ENCODE measurements around the gene DGCR6L.
"Not testable (repeated sequence)": the region's sequence is repeated elsewhere in the genome, so short reads cannot be mapped to it uniquely, and the experiment has no call there.

Gene DGCR6L

GRCh38 chr22:20280866-20281265 lies 39.0 kb downstream of the DGCR6L start:
- no peaks in the 10 kb centered on the region for H3K9me3 Mint-ChIP-seq
- no peaks in the 10 kb centered on the region for H3K27me3 Mint-ChIP-seq
- no peak overlapping the region for H3K4me3 Mint-ChIP-seq
- no peak overlapping the region for H3K27ac Mint-ChIP-seq (ENCODE audit: low read depth)
- H3K36me3 Mint-ChIP-seq (ENCODE audit: insufficient read depth), result no peaks in the 10 kb centered on the region
- H3K4me1 Mint-ChIP-seq, result peaks cover 5% of the 10 kb centered on the region
- DNase-seq (ENCODE audit: low spot score in 2 of 2) (no peak), ATAC-seq (replicated peaks; ENCODE audit: extremely low read depth, poor library complexity, severe bottlenecking) (no peak)

DNA sequence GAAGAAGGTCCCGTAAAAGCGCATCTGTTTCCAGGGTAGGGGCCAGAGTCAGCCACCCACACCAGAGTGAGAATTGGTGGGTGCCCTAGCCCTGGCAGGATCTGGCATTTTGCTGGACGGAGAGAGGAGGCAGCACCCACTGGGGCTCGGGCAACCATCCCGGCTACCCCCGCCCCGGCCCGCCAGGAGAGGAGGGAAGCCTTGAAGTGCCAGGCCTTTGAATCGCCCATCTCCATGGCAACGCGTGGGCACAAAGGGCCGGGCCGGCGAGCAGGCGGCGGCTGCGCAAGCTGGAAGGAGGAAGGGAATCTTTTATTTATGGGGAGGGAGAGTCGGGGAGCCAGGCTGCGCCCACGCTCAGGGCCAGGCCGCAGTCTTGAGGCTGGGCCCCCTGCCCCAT lies 39.7 kb downstream of the DGCR6L start:
- not testable (repeated sequence) for ATAC-seq (replicated peaks; ENCODE audit: extremely low read depth, poor library complexity, severe bottlenecking); H3K36me3 Mint-ChIP-seq (ENCODE audit: insufficient read depth); H3K9me3 Mint-ChIP-seq; H3K27ac Mint-ChIP-seq (ENCODE audit: low read depth); H3K4me3 Mint-ChIP-seq; DNase-seq (ENCODE audit: low spot score in 2 of 2); H3K27me3 Mint-ChIP-seq; H3K4me1 Mint-ChIP-seq

DNA sequence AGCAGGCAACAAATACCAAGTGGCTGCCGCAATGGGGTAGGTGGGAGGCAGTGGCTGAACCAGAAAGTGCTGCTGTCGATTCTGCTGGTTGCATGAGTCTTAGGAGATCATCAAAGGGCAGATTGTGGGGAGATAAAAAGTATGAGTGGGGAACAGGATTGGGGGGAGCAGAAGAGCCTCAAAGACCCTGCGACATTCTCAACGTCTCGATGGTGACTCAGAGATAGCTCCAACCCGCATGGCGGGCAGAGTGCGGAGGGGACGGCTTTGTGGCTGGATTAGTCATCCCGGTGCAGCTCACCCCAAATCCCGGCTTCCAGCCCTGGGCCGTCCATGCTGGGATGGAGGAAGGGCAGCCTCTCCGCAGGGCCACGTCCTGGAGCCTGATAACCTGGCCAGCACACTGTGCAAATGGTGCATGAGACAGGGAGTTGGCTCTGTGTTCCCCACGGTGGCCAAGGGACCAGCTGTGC lies 40.2 kb downstream of the DGCR6L start:
- Mint-ChIP-seq H3K9me3 (no peaks in the 10 kb centered on the region), H3K27ac (ENCODE audit: low read depth) (no peak overlapping the region), H3K27me3 (no peaks in the 10 kb centered on the region), H3K4me3 (no peak overlapping the region), H3K36me3 (ENCODE audit: insufficient read depth) (no peaks in the 10 kb centered on the region), H3K4me1 (peaks cover 5% of the 10 kb centered on the region)
- no peak for ATAC-seq (replicated peaks; ENCODE audit: extremely low read depth, poor library complexity, severe bottlenecking)
- no peak for DNase-seq (ENCODE audit: low spot score in 2 of 2)

DNA sequence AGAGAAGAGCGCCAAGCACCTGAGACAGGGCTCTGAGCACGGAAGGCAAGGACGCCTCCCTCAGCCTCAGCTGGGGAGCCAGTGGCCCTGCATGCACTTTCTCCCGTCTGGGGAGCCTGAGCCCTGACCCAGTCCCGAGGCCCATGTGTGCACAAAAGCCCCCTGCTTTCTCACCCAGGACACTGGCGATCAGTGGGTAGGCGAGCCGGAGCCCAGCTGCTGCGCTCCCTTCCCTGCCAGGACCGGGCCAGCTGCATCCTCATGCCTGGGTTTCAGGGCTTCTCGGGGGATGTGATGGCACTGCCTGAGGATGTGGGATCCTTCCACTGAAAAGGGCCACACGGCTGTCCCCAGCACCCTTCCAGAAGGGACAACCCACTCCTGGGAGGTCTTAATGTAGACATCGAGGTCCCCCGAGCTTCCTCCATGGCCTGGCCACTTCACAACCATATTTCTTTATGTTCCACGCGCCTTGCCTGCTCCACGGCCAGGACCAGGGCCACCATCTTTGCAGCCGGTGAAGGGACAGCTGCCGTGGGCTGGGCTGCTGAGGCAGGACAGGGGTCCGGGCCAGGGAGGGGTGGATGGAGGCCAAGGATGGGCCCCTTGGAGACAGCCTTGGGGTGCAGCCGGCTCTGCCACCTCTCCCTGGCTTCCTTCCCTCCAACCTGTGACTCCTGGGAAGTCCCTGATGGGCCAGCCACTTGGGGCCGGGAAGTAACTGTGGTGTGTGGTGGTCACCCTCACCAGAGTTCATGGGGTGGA lies 41.0 kb downstream of the DGCR6L start:
- DNase-seq (ENCODE audit: low spot score in 2 of 2); H3K4me3 Mint-ChIP-seq; H3K4me1 Mint-ChIP-seq; ATAC-seq (replicated peaks; ENCODE audit: extremely low read depth, poor library complexity, severe bottlenecking); H3K36me3 Mint-ChIP-seq (ENCODE audit: insufficient read depth); H3K27ac Mint-ChIP-seq (ENCODE audit: low read depth); H3K27me3 Mint-ChIP-seq; H3K9me3 Mint-ChIP-seq: not testable (repeated sequence)

DNA sequence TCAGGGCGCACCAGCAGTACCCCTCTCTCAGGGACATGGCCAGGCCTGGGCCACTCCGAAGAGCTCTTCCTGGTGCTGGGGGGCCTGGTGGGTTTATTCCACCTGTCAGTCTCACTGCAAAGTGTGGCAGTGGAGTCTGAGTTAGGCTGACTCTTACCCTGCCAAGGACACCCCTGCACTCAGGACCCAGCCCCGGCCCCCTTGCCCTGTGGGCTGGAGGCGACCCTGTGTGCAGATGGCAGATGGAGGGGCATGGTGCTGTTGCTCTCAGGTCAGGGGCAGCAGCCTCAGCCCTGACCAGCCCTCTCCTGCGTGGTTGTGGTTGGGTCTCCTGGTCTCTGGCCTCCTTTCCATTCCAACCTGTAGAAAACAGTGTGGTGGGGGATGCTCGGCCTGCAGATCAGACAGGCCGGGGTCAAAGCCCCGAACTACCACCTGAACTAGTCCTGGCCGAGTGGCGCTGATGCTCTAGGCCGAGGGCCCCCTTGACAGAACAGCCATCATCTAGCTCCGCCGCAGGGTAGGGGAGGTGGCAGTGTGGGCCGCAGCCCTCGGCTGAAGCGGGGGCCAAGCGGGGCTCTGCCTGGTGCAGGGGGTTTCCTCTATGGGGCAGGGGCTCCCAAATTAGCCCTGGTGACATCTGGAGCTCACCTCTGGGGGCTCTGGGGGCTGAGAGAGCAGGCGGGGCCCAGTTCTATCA lies 41.8 kb downstream of the DGCR6L start:
- H3K27ac Mint-ChIP-seq (ENCODE audit: low read depth); H3K36me3 Mint-ChIP-seq (ENCODE audit: insufficient read depth); H3K4me1 Mint-ChIP-seq; H3K27me3 Mint-ChIP-seq; H3K9me3 Mint-ChIP-seq; ATAC-seq (replicated peaks; ENCODE audit: extremely low read depth, poor library complexity, severe bottlenecking); DNase-seq (ENCODE audit: low spot score in 2 of 2); H3K4me3 Mint-ChIP-seq: not testable (repeated sequence)

DNA sequence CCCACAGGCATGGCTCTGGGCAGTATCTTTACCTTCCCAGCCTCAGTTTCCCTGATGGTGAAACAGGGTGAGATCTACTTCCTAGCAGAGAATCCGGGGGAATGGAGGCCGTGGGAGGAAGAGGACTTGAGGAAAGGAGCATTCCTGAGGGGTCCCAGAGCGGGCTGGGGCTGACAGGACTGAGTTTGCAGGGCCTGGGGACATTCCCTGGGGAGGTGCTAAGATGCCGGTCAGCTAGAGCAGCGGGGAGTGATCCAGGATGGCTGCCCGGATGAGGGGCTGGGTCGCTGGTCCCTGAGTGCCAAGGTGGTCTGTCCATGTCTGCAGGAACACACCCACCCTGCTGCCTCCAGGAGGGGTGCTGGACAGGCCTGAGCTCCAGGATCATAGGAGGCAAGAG lies 43.4 kb downstream of the DGCR6L start:
- Mint-ChIP-seq H3K27ac (ENCODE audit: low read depth) (peak overlapping the region; percentile 70), H3K4me1 (peaks cover 5% of the 10 kb centered on the region), H3K4me3 (no peak overlapping the region), H3K9me3 (no peaks in the 10 kb centered on the region), H3K27me3 (no peaks in the 10 kb centered on the region), H3K36me3 (ENCODE audit: insufficient read depth) (no peaks in the 10 kb centered on the region)
- DNase-seq (ENCODE audit: low spot score in 2 of 2), result no peak
- ATAC-seq (replicated peaks; ENCODE audit: extremely low read depth, poor library complexity, severe bottlenecking), result no peak

DNA sequence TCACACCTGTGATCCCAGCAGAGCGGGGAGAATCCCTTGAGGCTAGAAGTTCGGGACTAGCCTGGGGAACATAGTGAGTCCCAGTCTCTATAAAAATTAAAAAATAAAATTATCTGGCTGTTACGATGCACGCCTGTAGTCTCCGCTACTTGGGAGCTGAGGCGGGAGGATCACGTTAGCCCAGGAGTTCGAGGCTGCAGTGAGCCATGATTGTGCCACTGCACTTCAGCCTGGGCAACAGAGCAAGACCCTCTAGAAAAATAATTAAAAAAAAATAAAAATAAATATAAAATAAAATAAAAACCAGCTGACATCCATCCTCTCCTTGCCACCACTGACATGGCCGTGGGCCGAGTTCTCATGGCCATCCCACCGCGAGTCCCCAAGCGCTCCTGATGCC lies 44.0 kb downstream of the DGCR6L start:
- H3K27me3 Mint-ChIP-seq, result no peaks in the 10 kb centered on the region
- no peak for ATAC-seq (replicated peaks; ENCODE audit: extremely low read depth, poor library complexity, severe bottlenecking)
- no peaks in the 10 kb centered on the region for H3K36me3 Mint-ChIP-seq (ENCODE audit: insufficient read depth)
- no peak overlapping the region for H3K4me3 Mint-ChIP-seq
- no peak for DNase-seq (ENCODE audit: low spot score in 2 of 2)
- no peak overlapping the region for H3K27ac Mint-ChIP-seq (ENCODE audit: low read depth)
- H3K4me1 Mint-ChIP-seq, result peaks cover 5% of the 10 kb centered on the region
- H3K9me3 Mint-ChIP-seq, result no peaks in the 10 kb centered on the region

DNA sequence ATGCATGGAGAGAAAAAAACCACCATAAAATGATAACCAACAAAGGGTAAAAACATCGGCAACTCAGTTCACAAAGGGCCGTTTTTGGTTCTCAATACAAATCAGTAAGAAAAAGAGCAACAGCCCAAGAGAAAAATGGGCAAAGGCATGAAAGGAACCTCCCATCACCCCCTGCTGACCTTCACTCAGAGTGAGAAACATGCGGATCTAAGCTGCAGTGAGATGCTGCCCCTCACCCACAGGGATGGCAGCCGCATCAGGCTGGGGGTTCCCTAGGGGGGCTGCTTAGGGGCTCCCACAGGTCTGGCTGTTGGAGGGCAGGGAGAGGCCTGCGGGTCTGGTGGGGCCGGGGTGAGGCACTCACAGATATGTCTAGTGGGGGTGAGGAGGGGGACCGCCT lies 44.5 kb downstream of the DGCR6L start:
- not testable (repeated sequence) for ATAC-seq (replicated peaks; ENCODE audit: extremely low read depth, poor library complexity, severe bottlenecking)

GRCh38 chr22:20274374-20274773 lies 45.5 kb downstream of the DGCR6L start:
- not testable (repeated sequence) for H3K9me3 Mint-ChIP-seq; H3K27me3 Mint-ChIP-seq; H3K4me1 Mint-ChIP-seq; H3K4me3 Mint-ChIP-seq; H3K36me3 Mint-ChIP-seq (ENCODE audit: insufficient read depth); DNase-seq (ENCODE audit: low spot score in 2 of 2); ATAC-seq (replicated peaks; ENCODE audit: extremely low read depth, poor library complexity, severe bottlenecking); H3K27ac Mint-ChIP-seq (ENCODE audit: low read depth)

More for the DNA sequence above, 44.5 kb downstream of the DGCR6L start:
- H3K27me3 Mint-ChIP-seq; H3K36me3 Mint-ChIP-seq (ENCODE audit: insufficient read depth); H3K4me3 Mint-ChIP-seq; DNase-seq (ENCODE audit: low spot score in 2 of 2); H3K4me1 Mint-ChIP-seq; H3K9me3 Mint-ChIP-seq; H3K27ac Mint-ChIP-seq (ENCODE audit: low read depth): not testable (repeated sequence)

DNA sequence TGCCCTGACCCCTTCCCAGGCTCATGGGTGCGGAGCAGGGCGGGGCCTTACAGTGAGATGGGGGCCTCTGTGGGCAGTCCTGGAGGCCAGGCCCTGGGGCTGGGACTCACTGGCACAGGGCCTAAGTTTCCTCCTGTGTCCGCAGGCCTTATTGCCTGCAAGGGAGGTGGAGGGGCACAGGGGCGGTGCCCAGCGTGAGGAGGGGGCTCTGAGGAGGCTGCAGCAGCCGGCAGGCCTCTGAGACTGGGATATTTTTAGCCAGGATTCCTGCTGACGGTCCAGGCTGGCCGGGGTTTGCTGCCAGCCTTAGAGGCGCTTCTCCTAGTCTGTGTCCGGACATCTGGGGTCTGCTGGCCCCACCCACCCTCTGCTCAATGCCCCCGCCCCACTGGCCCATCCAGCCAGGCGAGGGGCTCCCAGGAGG lies 46.1 kb downstream of the DGCR6L start:
- H3K27ac Mint-ChIP-seq (ENCODE audit: low read depth), result no peak overlapping the region
- H3K9me3 Mint-ChIP-seq, result no peaks in the 10 kb centered on the region
- DNase-seq (ENCODE audit: low spot score in 2 of 2), result no peak
- no peaks in the 10 kb centered on the region for H3K36me3 Mint-ChIP-seq (ENCODE audit: insufficient read depth)
- no peak for ATAC-seq (replicated peaks; ENCODE audit: extremely low read depth, poor library complexity, severe bottlenecking)
- H3K4me3 Mint-ChIP-seq, result no peak overlapping the region
- H3K4me1 Mint-ChIP-seq, result peaks cover 5% of the 10 kb centered on the region
- no peaks in the 10 kb centered on the region for H3K27me3 Mint-ChIP-seq

- H3K4me1 Mint-ChIP-seq, result peaks cover 5% of the 10 kb centered on the region
- H3K27ac Mint-ChIP-seq (ENCODE audit: low read depth), result no peak overlapping the region
- no peaks in the 10 kb centered on the region for H3K9me3 Mint-ChIP-seq
- no peaks in the 10 kb centered on the region for H3K27me3 Mint-ChIP-seq
- ATAC-seq (replicated peaks; ENCODE audit: extremely low read depth, poor library complexity, severe bottlenecking) (no peak), DNase-seq (ENCODE audit: low spot score in 2 of 2) (no peak)
- H3K36me3 Mint-ChIP-seq (ENCODE audit: insufficient read depth), result no peaks in the 10 kb centered on the region
- no peak overlapping the region for H3K4me3 Mint-ChIP-seq
Measured at GRCh38 chr22:20272700-20273099, 47.2 kb downstream of the DGCR6L start.

- Mint-ChIP-seq H3K36me3 (ENCODE audit: insufficient read depth) (no peaks in the 10 kb centered on the region), H3K27me3 (no peaks in the 10 kb centered on the region), H3K4me3 (no peak overlapping the region), H3K9me3 (no peaks in the 10 kb centered on the region), H3K4me1 (peaks cover 5% of the 10 kb centered on the region), H3K27ac (ENCODE audit: low read depth) (no peak overlapping the region)
- DNase-seq (ENCODE audit: low spot score in 2 of 2) (no peak), ATAC-seq (replicated peaks; ENCODE audit: extremely low read depth, poor library complexity, severe bottlenecking) (no peak)
Measured at GRCh38 chr22:20272174-20272573, 47.7 kb downstream of the DGCR6L start.
